GM12875 (cell line): ENCODE results near the gene SLC7A5.
"Not testable (repeated sequence)": the region's sequence is repeated elsewhere in the genome, so short reads cannot be mapped to it uniquely, and the experiment has no call there.

Experiments
- H3K4me3 ChIP-seq: one replicate; pipeline ENCODE4 v1.5.1; 2011; ENCODE audit warnings: low read depth, low read length, control low read depth
- CTCF ChIP-seq: IDR thresholded peaks from 2 replicates; pipeline ENCODE4 v1.5.1; 2011; ENCODE audit warnings: low read depth, mild to moderate bottlenecking, control low read depth, inconsistent platforms, low read length, moderate library complexity, borderline replicate concordance; ENCODE audit not compliant: insufficient read depth

SLC7A5 gene

DNA sequence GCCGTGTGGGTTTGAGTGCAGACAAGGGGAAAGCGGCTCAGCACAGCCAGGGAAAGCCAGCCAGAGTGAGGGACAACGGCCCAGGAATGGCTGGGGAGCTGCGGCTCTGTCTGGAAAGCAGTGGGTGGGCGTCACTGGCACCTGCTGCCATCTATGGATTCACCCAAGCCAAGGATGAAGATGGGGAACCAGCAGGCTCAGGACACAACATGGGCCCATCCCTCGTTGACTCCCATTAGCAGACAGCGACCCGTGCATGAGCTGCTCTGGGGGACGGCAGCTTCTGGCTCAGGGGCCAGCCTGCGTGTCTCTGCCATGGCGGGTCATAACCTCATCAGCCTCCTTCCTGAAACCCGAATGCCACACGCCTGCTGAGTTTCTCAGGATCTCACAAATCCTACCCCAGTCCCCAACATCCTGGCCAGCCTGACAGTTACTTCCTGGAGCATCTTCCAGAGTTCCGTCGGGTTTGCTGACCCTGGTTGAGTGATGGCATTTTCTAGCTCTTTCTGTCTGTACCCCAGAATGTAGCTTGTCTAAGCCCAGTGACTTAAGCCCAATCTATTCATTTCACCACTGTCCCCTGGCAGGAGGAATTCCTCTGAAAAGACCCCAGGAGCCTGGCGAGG is 50.7 kb downstream of the SLC7A5 start:
- no peak overlapping the region for H3K4me3 ChIP-seq

GRCh38 chr16:87817910-87818309 is 51.4 kb downstream of the SLC7A5 start:
- no peak for TF ChIP-seq CTCF
- no peak overlapping the region for H3K4me3 ChIP-seq

More for the DNA sequence above, 50.7 kb downstream of the SLC7A5 start:
- no peak for TF ChIP-seq CTCF

DNA sequence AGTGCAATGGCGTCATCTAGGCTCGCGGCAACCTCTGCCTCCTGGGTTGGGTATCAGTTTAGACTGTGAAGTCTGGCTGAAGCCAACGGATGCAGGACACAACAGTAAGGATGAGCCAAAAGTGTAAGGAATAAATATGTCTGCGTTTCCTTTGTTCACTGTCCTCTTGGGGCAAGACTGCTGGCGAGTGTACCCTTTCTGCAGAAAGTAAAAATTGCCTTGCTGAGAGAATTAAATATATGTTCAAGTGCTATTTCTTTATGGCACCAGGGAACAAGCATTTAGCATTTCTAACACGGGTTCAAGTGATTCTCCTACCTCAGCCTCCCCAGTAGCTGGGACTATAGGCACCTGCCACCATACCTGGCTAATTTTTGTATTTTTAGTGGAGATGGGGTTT is 51.9 kb downstream of the SLC7A5 start:
- not testable (repeated sequence) for H3K4me3 ChIP-seq

DNA sequence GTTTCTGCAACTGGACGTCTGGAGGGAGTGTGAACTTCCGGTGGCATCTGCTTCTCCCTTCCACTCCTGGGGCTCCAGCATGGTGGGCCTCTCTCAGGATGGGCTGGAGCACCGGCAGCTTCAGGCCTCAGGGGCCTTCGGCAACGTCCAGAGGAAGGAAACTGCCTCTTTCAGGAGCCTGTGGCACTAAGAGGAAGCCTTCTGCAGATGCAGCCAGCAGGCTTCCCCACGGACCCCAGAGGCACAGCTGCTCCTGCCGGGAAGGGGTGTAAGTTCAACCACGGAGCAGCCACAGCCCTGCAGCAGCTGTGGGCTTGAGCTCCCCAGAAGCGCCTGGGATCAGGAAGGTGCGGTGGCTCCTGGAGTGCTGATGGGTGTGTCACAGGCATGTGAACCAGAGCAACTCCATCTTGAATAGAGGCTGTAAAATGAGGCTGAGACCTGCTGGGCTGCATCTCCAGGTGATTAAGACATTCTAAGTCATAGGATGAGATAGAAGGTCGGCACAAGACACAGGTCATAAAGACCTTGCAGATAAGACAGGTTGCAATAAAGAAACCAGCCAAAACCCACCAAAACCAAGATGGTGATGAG is 52.7 kb downstream of the SLC7A5 start:
- H3K4me3 ChIP-seq: no peak overlapping the region
- TF ChIP-seq CTCF: no peak

GRCh38 chr16:87815567-87815966 is 53.7 kb downstream of the SLC7A5 start:
- TF ChIP-seq CTCF: no peak

GRCh38 chr16:87812200-87812656 is 57.1 kb downstream of the SLC7A5 start:
- no peak overlapping the region for H3K4me3 ChIP-seq
- TF ChIP-seq CTCF: no peak

More at GRCh38 chr16:87815567-87815966, 53.7 kb downstream of the SLC7A5 start:
- H3K4me3 ChIP-seq: no peak overlapping the region

GRCh38 chr16:87811454-87811853 is 57.9 kb downstream of the SLC7A5 start:
- not testable (repeated sequence) for H3K4me3 ChIP-seq

DNA sequence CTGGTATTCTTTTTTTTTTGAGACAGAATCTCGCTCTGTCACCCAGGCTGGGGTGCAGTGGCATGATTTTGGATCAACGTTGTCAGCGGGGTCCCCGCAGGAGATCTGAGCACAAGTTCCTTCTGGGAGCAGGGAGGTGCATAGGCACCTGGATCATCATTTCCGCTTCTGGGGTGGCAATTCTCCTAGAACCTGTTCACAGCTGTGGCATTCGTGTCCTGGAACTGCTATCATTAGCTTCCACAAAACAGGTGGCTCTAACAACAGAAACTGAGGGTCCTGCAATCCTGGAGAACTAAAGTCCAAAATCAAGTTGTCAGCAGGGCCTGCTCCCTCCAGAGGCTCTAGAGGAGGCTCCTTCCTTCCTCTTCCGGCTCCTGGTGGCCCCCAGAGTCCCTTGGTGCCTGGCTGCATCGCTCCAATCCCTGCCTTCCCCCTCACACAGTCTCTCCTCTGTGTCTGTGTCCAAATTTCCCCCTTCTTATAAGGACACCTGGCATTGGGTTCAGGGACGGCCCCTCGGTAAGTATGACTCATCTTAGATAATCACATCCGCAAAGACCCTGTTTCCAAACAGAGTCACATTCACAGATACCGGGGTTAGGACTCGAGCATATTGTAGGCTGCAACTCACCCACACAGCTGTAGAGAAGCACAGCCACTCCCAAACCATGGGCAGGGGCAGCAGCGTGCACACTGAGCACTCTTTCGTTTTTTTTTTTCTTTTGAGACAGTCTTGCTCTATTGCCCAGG is 60.0 kb downstream of the SLC7A5 start:
- TF ChIP-seq CTCF: no peak
- H3K4me3 ChIP-seq: peak overlapping the region; percentile 14
